NCI-H82 treated with DMSO at 0.1 percent for 48 hours (cell line): ENCODE measurements around the gene DCLK3.

Experiments
- DNase-seq: peaks from one replicate; lab custom pipeline; 2025; ENCODE audit not compliant: unreplicated experiment; lab: John Stamatoyannopoulos, UW

Gene DCLK3

GRCh38 chr3:36710606-36711005 lies 53.7 kb downstream of the DCLK3 start:
- no peak for DNase-seq

- DNase-seq, result no peak
These were observed 54.5 kb downstream of the DCLK3 start for GRCh38 chr3:36709826-36710365.

- no peak for DNase-seq
These were observed 55.1 kb downstream of the DCLK3 start for GRCh38 chr3:36709281-36709680.

- no peak for DNase-seq
These were observed 56.5 kb downstream of the DCLK3 start for GRCh38 chr3:36707623-36708409.

- no peak for DNase-seq
These were observed 59.3 kb downstream of the DCLK3 start for GRCh38 chr3:36705015-36705414.

- DNase-seq, result no peak
These were observed 60.1 kb downstream of the DCLK3 start for GRCh38 chr3:36704280-36704679.

GRCh38 chr3:36701249-36701572 lies 63.1 kb downstream of the DCLK3 start:
- DNase-seq, result no peak

- peak; percentile 29 for DNase-seq
These were observed 63.7 kb downstream of the DCLK3 start for GRCh38 chr3:36700537-36701248.

- DNase-seq, result no peak
These were observed 66.0 kb downstream of the DCLK3 start for GRCh38 chr3:36698314-36698713.

- no peak for DNase-seq
These were observed 66.9 kb downstream of the DCLK3 start for GRCh38 chr3:36697229-36698001.

GRCh38 chr3:36696799-36697198 lies 67.6 kb downstream of the DCLK3 start:
- DNase-seq, result no peak

- DNase-seq, result no peak
These were observed 68.6 kb downstream of the DCLK3 start for GRCh38 chr3:36695769-36696137.

- no peak for DNase-seq
These were observed 69.1 kb downstream of the DCLK3 start for GRCh38 chr3:36695113-36695768.

- DNase-seq, result no peak
These were observed 70.7 kb downstream of the DCLK3 start for GRCh38 chr3:36693670-36694069.

- DNase-seq, result no peak
These were observed 74.8 kb downstream of the DCLK3 start for GRCh38 chr3:36689560-36689959.

GRCh38 chr3:36688815-36689214 lies 75.5 kb downstream of the DCLK3 start:
- DNase-seq, result peak; percentile 69

GRCh38 chr3:36686516-36686915 lies 77.8 kb downstream of the DCLK3 start:
- DNase-seq, result no peak

- no peak for DNase-seq
These were observed 82.5 kb downstream of the DCLK3 start for GRCh38 chr3:36681867-36682266.

- no peak for DNase-seq
These were observed 83.4 kb downstream of the DCLK3 start for GRCh38 chr3:36680952-36681351.

- no peak for DNase-seq
These were observed 84.8 kb downstream of the DCLK3 start for GRCh38 chr3:36679384-36680200.
